ENCODE measurements around the gene TCEA3. TPM values are rescaled to one million over a fixed set of nuclear protein-coding genes. Genes with fewer than 3 reads are reported as not detected.
A peak's percentile ranks its signal among the peaks of the same experiment; 100 is the strongest.

TCEA3 gene
- polyA plus RNA-seq, 3 donors, result 0.26 to 0.52 TPM; not detected in 1

- Mint-ChIP-seq H3K27me3 (ENCODE audit: low read depth in 3 of 3) (peaks cover 41 to 66% (median 57%) of the 10 kb centered on the region in 3 donors), H3K4me3 (peak overlapping the region in 1 of 2 donors; percentile 96), H3K36me3 (peaks cover 2 to 9% of the 10 kb centered on the region in 2 donors), H3K4me1 (peaks cover 37% of the 10 kb centered on the region), H3K9me3 (peaks cover 0 to 17% (median 5%) of the 10 kb centered on the region in 7 donors), H3K27ac (no peak overlapping the region)
- H3K9ac ChIP-seq (ENCODE audit: insufficient read depth, low read length, poor library complexity, severe bottlenecking), result no peak overlapping the region
- no peaks in the 10 kb centered on the region for H4K20me1 ChIP-seq (ENCODE audit: insufficient read depth, low read length)
- H3K4me2 ChIP-seq (replicated peaks; ENCODE audit: extremely low read depth, low read length, poor library complexity, severe bottlenecking), result no peak overlapping the region
- no peaks in the 10 kb centered on the region for H3K36me3 ChIP-seq (replicated peaks in 1 of 2; ENCODE audit: control insufficient read depth in 1 of 2, insufficient read depth in 2 of 2, low read length in 2 of 2)
- peaks cover 31 to 35% of the 10 kb centered on the region in 2 donors for H3K4me1 ChIP-seq (ENCODE audit: control insufficient read depth in 1 of 2, insufficient read depth in 2 of 2, low read length in 2 of 2)
- no peaks in the 10 kb centered on the region for H3K79me2 ChIP-seq (ENCODE audit: insufficient read depth, low read length)
- H3K4me3 ChIP-seq (replicated peaks in 1 of 3; ENCODE audit: low read depth in 2 of 3, low read length in 3 of 3), result no peak overlapping the region
- H3K27ac ChIP-seq (ENCODE audit: low read depth in 1 of 2, low read length in 2 of 2), result no peak overlapping the region
- no peak for DNase-seq
- no peak overlapping the region for H2AFZ ChIP-seq (ENCODE audit: insufficient read depth, low read depth, low read length, poor library complexity, severe bottlenecking)
- peaks cover 22 to 54% of the 10 kb centered on the region in 2 donors for H3K27me3 ChIP-seq (ENCODE audit: control insufficient read depth in 2 of 2, insufficient read depth in 2 of 2, low read length in 2 of 2)
- intact Hi-C loops (cut with micrococcal nuclease), result no loop called here
- TF ChIP-seq, protein P1, sequence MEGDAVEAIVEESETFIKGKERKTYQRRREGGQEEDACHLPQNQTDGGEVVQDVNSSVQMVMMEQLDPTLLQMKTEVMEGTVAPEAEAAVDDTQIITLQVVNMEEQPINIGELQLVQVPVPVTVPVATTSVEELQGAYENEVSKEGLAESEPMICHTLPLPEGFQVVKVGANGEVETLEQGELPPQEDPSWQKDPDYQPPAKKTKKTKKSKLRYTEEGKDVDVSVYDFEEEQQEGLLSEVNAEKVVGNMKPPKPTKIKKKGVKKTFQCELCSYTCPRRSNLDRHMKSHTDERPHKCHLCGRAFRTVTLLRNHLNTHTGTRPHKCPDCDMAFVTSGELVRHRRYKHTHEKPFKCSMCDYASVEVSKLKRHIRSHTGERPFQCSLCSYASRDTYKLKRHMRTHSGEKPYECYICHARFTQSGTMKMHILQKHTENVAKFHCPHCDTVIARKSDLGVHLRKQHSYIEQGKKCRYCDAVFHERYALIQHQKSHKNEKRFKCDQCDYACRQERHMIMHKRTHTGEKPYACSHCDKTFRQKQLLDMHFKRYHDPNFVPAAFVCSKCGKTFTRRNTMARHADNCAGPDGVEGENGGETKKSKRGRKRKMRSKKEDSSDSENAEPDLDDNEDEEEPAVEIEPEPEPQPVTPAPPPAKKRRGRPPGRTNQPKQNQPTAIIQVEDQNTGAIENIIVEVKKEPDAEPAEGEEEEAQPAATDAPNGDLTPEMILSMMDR (IDR thresholded peaks at IDR 0.05), result no peak
- 16% methylated on average over 2 of the region's 2 CpGs for WGBS (ENCODE audit: insufficient coverage)
- H3K9me3 ChIP-seq (replicated peaks in 1 of 2; ENCODE audit: control insufficient read depth in 1 of 2, insufficient read depth in 1 of 2, low read length in 2 of 2), result peaks cover 0 to 5% of the 10 kb centered on the region in 2 donors
Observed at GRCh38 chr1:23426828-23427227, 2.3 kb upstream of the TCEA3 start.

DNA sequence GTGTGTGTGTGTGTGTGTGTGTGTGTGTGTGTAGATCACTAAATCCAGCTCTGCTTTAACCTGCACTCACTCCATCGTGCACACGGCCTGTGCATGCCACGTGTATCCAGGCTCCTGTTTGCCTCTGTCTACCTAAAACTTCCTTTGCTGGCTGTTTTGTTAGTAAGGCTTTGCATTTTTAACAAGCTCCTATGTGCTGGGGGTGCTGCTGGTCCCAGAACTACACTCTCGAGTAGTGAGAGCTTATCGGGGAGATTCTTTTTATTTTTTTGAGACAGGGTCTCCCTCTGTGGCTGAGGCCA is 596 bp upstream of the TCEA3 start:
- intact Hi-C loops (cut with micrococcal nuclease), result no loop called here
- Histone ChIP-seq H3K36me3 (replicated peaks in 1 of 2; ENCODE audit: control insufficient read depth in 1 of 2, insufficient read depth in 2 of 2, low read length in 2 of 2) (no peaks in the 10 kb centered on the region), H3K79me2 (ENCODE audit: insufficient read depth, low read length) (no peaks in the 10 kb centered on the region), H3K9ac (ENCODE audit: insufficient read depth, low read length, poor library complexity, severe bottlenecking) (no peak overlapping the region), H3K27ac (ENCODE audit: low read depth in 1 of 2, low read length in 2 of 2) (no peak overlapping the region), H3K4me1 (ENCODE audit: control insufficient read depth in 1 of 2, insufficient read depth in 2 of 2, low read length in 2 of 2) (peaks cover 33 to 37% of the 10 kb centered on the region in 2 donors), H3K4me3 (replicated peaks in 1 of 3; ENCODE audit: low read depth in 2 of 3, low read length in 3 of 3) (peak overlapping the region in 1 of 3 experiments; percentile 68), H3K4me2 (replicated peaks; ENCODE audit: extremely low read depth, low read length, poor library complexity, severe bottlenecking) (peak overlapping the region; percentile 59), H2AFZ (ENCODE audit: insufficient read depth, low read depth, low read length, poor library complexity, severe bottlenecking) (peak overlapping the region; percentile 73), H3K9me3 (replicated peaks in 1 of 2; ENCODE audit: control insufficient read depth in 1 of 2, insufficient read depth in 1 of 2, low read length in 2 of 2) (peaks cover 0 to 5% of the 10 kb centered on the region in 2 donors), H3K27me3 (ENCODE audit: control insufficient read depth in 2 of 2, insufficient read depth in 2 of 2, low read length in 2 of 2) (peaks cover 22 to 54% of the 10 kb centered on the region in 2 donors), H4K20me1 (ENCODE audit: insufficient read depth, low read length) (no peaks in the 10 kb centered on the region)
- TF ChIP-seq, protein P1 (IDR thresholded peaks at IDR 0.05), result no peak
- Mint-ChIP-seq H3K36me3 (peaks cover 2 to 9% of the 10 kb centered on the region in 2 donors), H3K4me3 (peak overlapping the region; percentile 63 to 96), H3K27ac (no peak overlapping the region), H3K4me1 (peaks cover 38% of the 10 kb centered on the region), H3K9me3 (peaks cover 0 to 17% (median 5%) of the 10 kb centered on the region in 7 donors), H3K27me3 (ENCODE audit: low read depth in 3 of 3) (peaks cover 41 to 64% (median 57%) of the 10 kb centered on the region in 3 donors)
- 8% methylated on average over 2 of the region's 5 CpGs for WGBS (ENCODE audit: insufficient coverage)
- no peak for DNase-seq

Measured in CD14-positive monocyte (primary cell).